ENCODE measurements around the gene FAS.

FAS gene

GRCh38 chr10:88971221-88972061 lies 19.2 kb upstream of the FAS start:
- DNase-seq, result no peak

- DNase-seq, result no peak
These were observed 16.6 kb upstream of the FAS start for GRCh38 chr10:88974012-88974411.

- no peak for DNase-seq
These were observed 15.9 kb upstream of the FAS start for GRCh38 chr10:88974446-88975376.

GRCh38 chr10:88975377-88975720 lies 15.2 kb upstream of the FAS start:
- DNase-seq, result no peak

- no peak for DNase-seq
These were observed 12.1 kb upstream of the FAS start for GRCh38 chr10:88978463-88978862.

GRCh38 chr10:88979153-88979562 lies 11.4 kb upstream of the FAS start:
- DNase-seq, result no peak

- no peak for DNase-seq
These were observed 11.0 kb upstream of the FAS start for GRCh38 chr10:88979603-88980002.

GRCh38 chr10:88980247-88980646 lies 10.4 kb upstream of the FAS start:
- DNase-seq, result no peak

- DNase-seq, result no peak
These were observed 9.8 kb upstream of the FAS start for GRCh38 chr10:88980800-88981199.

- no peak for DNase-seq
These were observed 9.2 kb upstream of the FAS start for GRCh38 chr10:88981435-88981834.

- no peak for DNase-seq
These were observed 8.2 kb upstream of the FAS start for GRCh38 chr10:88982366-88982765.

- DNase-seq, result no peak
These were observed 7.4 kb upstream of the FAS start for GRCh38 chr10:88983206-88983605.

- no peak for DNase-seq
These were observed 6.7 kb upstream of the FAS start for GRCh38 chr10:88983939-88984338.

- DNase-seq, result no peak
These were observed 6.1 kb upstream of the FAS start for GRCh38 chr10:88984525-88984924.

GRCh38 chr10:88986549-88987242 lies 3.9 kb upstream of the FAS start:
- DNase-seq, result no peak

GRCh38 chr10:88987243-88987725 lies 3.3 kb upstream of the FAS start:
- DNase-seq, result no peak

GRCh38 chr10:88987840-88988239 lies 2.8 kb upstream of the FAS start:
- DNase-seq, result no peak

GRCh38 chr10:88989423-88989822 lies 1.2 kb upstream of the FAS start:
- DNase-seq, result no peak

GRCh38 chr10:88989824-88990383 lies 694 bp upstream of the FAS start:
- no peak for DNase-seq

- no peak for DNase-seq
These were observed 732 bp downstream of the FAS start for GRCh38 chr10:88991161-88991898.

- no peak for DNase-seq
These were observed 1.3 kb downstream of the FAS start for GRCh38 chr10:88991899-88992320.

- no peak for DNase-seq
These were observed 2.4 kb downstream of the FAS start for GRCh38 chr10:88992921-88993524.

Data from NCI-H1436 (cell line).